HepG2 (cell line): ENCODE measurements around the gene CCDC33.

ENCODE experiments used
- ESRRA ChIP-seq: sonication (generic); formaldehyde crosslinking; IDR thresholded peaks from 2 replicates; pipeline ENCODE4 v1.5.1; 2020; ENCODE audit warnings: mild to moderate bottlenecking, low read depth, missing genetic modification reagents
- ZBTB7A ChIP-seq: sonication (generic); formaldehyde crosslinking; IDR thresholded peaks from 2 replicates; pipeline ENCODE4 v1.8.0; 2022; ENCODE audit warnings: mild to moderate bottlenecking, missing genetic modification reagents
- TF ChIP-seq, protein P1 (sequence below), 2 experiments: IDR thresholded peaks; 2 replicates each; pipeline ENCODE4 v1.6.1; 2011 to 2012; ENCODE audit warnings: low read length in 2 of 2, borderline replicate concordance in 1 of 2, low read depth in 1 of 2, mild to moderate bottlenecking in 1 of 2, moderate library complexity in 1 of 2

DNA sequence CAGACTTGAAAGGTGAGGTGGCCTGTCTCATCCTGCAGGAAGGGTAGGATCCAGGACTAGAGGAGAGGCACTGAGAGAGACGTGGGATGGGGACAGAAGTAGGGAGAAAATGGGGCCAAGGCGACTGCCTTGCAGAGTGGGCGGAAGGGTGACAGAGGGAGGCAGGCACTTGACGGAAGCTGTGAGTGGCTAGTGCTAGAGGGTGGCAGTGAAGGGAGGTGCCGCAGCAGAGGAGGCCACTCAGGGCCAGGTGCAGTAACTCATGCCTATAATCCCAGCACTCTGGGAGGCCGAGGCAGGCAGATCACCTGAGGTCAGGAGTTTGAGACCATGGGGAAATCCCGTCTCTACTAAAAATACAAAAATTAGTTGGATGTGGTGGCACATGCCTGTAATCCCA, 7.3 kb downstream of the CCDC33 start:
- TF ChIP-seq ESRRA (CRISPR knock-in tag), result no peak
- no peak for TF ChIP-seq ZBTB7A
- TF ChIP-seq, protein P1, sequence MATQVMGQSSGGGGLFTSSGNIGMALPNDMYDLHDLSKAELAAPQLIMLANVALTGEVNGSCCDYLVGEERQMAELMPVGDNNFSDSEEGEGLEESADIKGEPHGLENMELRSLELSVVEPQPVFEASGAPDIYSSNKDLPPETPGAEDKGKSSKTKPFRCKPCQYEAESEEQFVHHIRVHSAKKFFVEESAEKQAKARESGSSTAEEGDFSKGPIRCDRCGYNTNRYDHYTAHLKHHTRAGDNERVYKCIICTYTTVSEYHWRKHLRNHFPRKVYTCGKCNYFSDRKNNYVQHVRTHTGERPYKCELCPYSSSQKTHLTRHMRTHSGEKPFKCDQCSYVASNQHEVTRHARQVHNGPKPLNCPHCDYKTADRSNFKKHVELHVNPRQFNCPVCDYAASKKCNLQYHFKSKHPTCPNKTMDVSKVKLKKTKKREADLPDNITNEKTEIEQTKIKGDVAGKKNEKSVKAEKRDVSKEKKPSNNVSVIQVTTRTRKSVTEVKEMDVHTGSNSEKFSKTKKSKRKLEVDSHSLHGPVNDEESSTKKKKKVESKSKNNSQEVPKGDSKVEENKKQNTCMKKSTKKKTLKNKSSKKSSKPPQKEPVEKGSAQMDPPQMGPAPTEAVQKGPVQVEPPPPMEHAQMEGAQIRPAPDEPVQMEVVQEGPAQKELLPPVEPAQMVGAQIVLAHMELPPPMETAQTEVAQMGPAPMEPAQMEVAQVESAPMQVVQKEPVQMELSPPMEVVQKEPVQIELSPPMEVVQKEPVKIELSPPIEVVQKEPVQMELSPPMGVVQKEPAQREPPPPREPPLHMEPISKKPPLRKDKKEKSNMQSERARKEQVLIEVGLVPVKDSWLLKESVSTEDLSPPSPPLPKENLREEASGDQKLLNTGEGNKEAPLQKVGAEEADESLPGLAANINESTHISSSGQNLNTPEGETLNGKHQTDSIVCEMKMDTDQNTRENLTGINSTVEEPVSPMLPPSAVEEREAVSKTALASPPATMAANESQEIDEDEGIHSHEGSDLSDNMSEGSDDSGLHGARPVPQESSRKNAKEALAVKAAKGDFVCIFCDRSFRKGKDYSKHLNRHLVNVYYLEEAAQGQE (IDR thresholded peaks at IDR 0.05; ENCODE audit: borderline replicate concordance in 1 of 2, low read depth in 1 of 2, low read length in 2 of 2), result no peak
